Chondrocyte (in vitro differentiated cells): ENCODE results near the gene NXN. TPM values are rescaled to one million over a fixed set of nuclear protein-coding genes. Genes with fewer than 3 reads are reported as not detected.

Experiments used
- DNase-seq: peaks from one replicate; pipeline ENCODE4 v3.0.0; 2021; ENCODE audit warnings: mixed read lengths, low spot score
- H3K27ac Mint-ChIP-seq: one replicate; pipeline ENCODE4 v1.8.0; 2021; ENCODE audit warnings: mild to moderate bottlenecking, moderate library complexity, mixed read lengths; ENCODE audit not compliant: unreplicated experiment
- H3K27me3 Mint-ChIP-seq: 2 replicates; pipeline ENCODE4 v1.8.0; 2021; ENCODE audit warnings: low read depth, mixed read lengths
- H3K36me3 Mint-ChIP-seq: 2 replicates; pipeline ENCODE4 v1.8.0; 2021; ENCODE audit warnings: low read depth, mixed read lengths
- H3K4me1 Mint-ChIP-seq: 2 replicates; pipeline ENCODE4 v1.8.0; 2021; ENCODE audit warnings: low read depth, mild to moderate bottlenecking, mixed read lengths
- H3K4me3 Mint-ChIP-seq: one replicate; pipeline ENCODE4 v1.8.0; 2021; ENCODE audit warnings: mild to moderate bottlenecking, moderate library complexity, mixed read lengths; ENCODE audit not compliant: unreplicated experiment
- H3K9me3 Mint-ChIP-seq: 2 replicates; pipeline ENCODE4 v1.8.0; 2021; ENCODE audit warnings: low read depth, mixed read lengths
- CTCF ChIP-seq: fragments of 200-600 bp; sonication (generic); IDR thresholded peaks from 2 replicates; pipeline ENCODE4 v1.5.0; 2021; ENCODE audit warnings: antibody characterized with exemption, mild to moderate bottlenecking, moderate library complexity
- total RNA-seq: library from RNA; stranded (reverse); gene quantifications from 3 replicates; pipeline ENCODE4 v1.2.1, GENCODE V29; 2021

Gene NXN
- total RNA-seq, 1 donor from 2014 or later: 86.4 TPM

- TF ChIP-seq CTCF: peak; percentile 56
- Mint-ChIP-seq H3K4me3 (peak overlapping the region; percentile 58), H3K4me1 (peaks cover 33% of the 10 kb centered on the region), H3K27me3 (no peaks in the 10 kb centered on the region), H3K27ac (peak overlapping the region; percentile 87), H3K9me3 (no peaks in the 10 kb centered on the region), H3K36me3 (no peaks in the 10 kb centered on the region)
- DNase-seq: no peak
These were observed 1.7 kb upstream of the NXN start for GRCh38 chr17:981292-981658.

- H3K4me1 Mint-ChIP-seq: peaks cover 40% of the 10 kb centered on the region
- no peaks in the 10 kb centered on the region for H3K27me3 Mint-ChIP-seq
- DNase-seq: no peak
- H3K4me3 Mint-ChIP-seq: peak overlapping the region; percentile 81
- H3K9me3 Mint-ChIP-seq: no peaks in the 10 kb centered on the region
- H3K27ac Mint-ChIP-seq: peak overlapping the region; percentile 94
- H3K36me3 Mint-ChIP-seq: no peaks in the 10 kb centered on the region
- peak; percentile 89 for TF ChIP-seq CTCF
These were observed 1.1 kb upstream of the NXN start for GRCh38 chr17:980406-981291.

GRCh38 chr17:979212-979538, 401 bp downstream of the NXN start:
- Mint-ChIP-seq H3K4me3 (peak overlapping the region; percentile 63), H3K4me1 (peaks cover 52% of the 10 kb centered on the region), H3K9me3 (no peaks in the 10 kb centered on the region), H3K27ac (no peak overlapping the region), H3K27me3 (no peaks in the 10 kb centered on the region), H3K36me3 (no peaks in the 10 kb centered on the region)
- TF ChIP-seq CTCF: no peak
- DNase-seq: no peak

- peaks cover 53% of the 10 kb centered on the region for H3K4me1 Mint-ChIP-seq
These were observed 1.2 kb downstream of the NXN start for GRCh38 chr17:978103-979093.

More at GRCh38 chr17:978103-979093, 1.2 kb downstream of the NXN start:
- Mint-ChIP-seq H3K27me3 (no peaks in the 10 kb centered on the region), H3K4me3 (peak overlapping the region; percentile 81), H3K27ac (peak overlapping the region; percentile 84), H3K9me3 (no peaks in the 10 kb centered on the region), H3K36me3 (no peaks in the 10 kb centered on the region)
- TF ChIP-seq CTCF: no peak
- DNase-seq: no peak
